Activated CD8-positive, alpha-beta memory T cell treated with anti-CD3 and anti-CD28 coated beads, Interleukin-2, amount 50 U/mL, for 24 hours (primary cell): ENCODE measurements around the gene TSPAN1.

Experiments used
- DNase-seq: peaks from one replicate; pipeline ENCODE4 v3.0.0-alpha.2; 2020; ENCODE audit errors: extremely low read depth

The TSPAN1 gene

GRCh38 chr1:46160212-46160611 lies 14.7 kb upstream of the TSPAN1 start:
- DNase-seq: no peak

GRCh38 chr1:46166521-46167462 lies 8.1 kb upstream of the TSPAN1 start:
- no peak for DNase-seq

GRCh38 chr1:46168477-46168876 lies 6.4 kb upstream of the TSPAN1 start:
- no peak for DNase-seq

GRCh38 chr1:46169811-46170454 lies 5.0 kb upstream of the TSPAN1 start:
- no peak for DNase-seq

GRCh38 chr1:46171351-46171750 lies 3.5 kb upstream of the TSPAN1 start:
- DNase-seq: no peak

- no peak for DNase-seq
Observed at GRCh38 chr1:46171871-46172270, 3.0 kb upstream of the TSPAN1 start.

- DNase-seq: no peak
Observed at GRCh38 chr1:46172321-46172720, 2.6 kb upstream of the TSPAN1 start.

GRCh38 chr1:46173361-46173856 lies 1.5 kb upstream of the TSPAN1 start:
- no peak for DNase-seq

- no peak for DNase-seq
Observed at GRCh38 chr1:46175243-46175642, 356 bp downstream of the TSPAN1 start.

- DNase-seq: no peak
Observed at GRCh38 chr1:46176211-46176865, 1.5 kb downstream of the TSPAN1 start, which contains the start of gene P3R3URF. P3R3URF (minus strand) TSS chr1:46176488; CDS start chr1:46176471, 17 bp downstream.

- no peak for DNase-seq
Observed at GRCh38 chr1:46179138-46180081, 4.5 kb downstream of the TSPAN1 start.

- DNase-seq: no peak
Observed at GRCh38 chr1:46180082-46180616, 5.3 kb downstream of the TSPAN1 start.

GRCh38 chr1:46181343-46182260 lies 6.7 kb downstream of the TSPAN1 start:
- DNase-seq: no peak

GRCh38 chr1:46183079-46183847 lies 8.4 kb downstream of the TSPAN1 start:
- no peak for DNase-seq

GRCh38 chr1:46183926-46184557 lies 9.2 kb downstream of the TSPAN1 start:
- no peak for DNase-seq

GRCh38 chr1:46184920-46185658 lies 10.2 kb downstream of the TSPAN1 start:
- DNase-seq: no peak

GRCh38 chr1:46186076-46186475 lies 11.2 kb downstream of the TSPAN1 start:
- no peak for DNase-seq
